Small intestine (tissue), 7 donors: ENCODE measurements around the gene CXCL11. TPM values are rescaled to one million over a fixed set of nuclear protein-coding genes. Genes with fewer than 3 reads are reported as not detected.

Experiments used
- DNase-seq, 2 donors: peaks; one replicate each; pipeline versions ENCODE4 v3.0.0 to v3.0.0-alpha.2; 2013
- FAIRE-seq: peaks from 2 replicates; lab custom pipeline; 2012; peaks lifted over from hg19 to GRCh38; lab: Jason Lieb, UNC
- H3K27ac ChIP-seq, 3 donors: one replicate each; pipeline ENCODE4 v1.5.1; 2013; ENCODE audit warnings: low read length in 2 of 3, mild to moderate bottlenecking in 2 of 3, control low read depth in 1 of 3, inconsistent platforms in 1 of 3, low read depth in 1 of 3, moderate library complexity in 1 of 3
- H3K27me3 ChIP-seq, 3 donors: one replicate each; pipeline ENCODE4 v1.6.1; 2013; ENCODE audit warnings: low read length in 3 of 3, inconsistent platforms in 1 of 3; ENCODE audit not compliant: control insufficient read depth in 3 of 3, insufficient read depth in 3 of 3
- H3K36me3 ChIP-seq, 3 donors: one replicate each; pipeline ENCODE4 v1.6.1; 2013; ENCODE audit warnings: low read length in 3 of 3, inconsistent platforms in 1 of 3, low read depth in 1 of 3, mild to moderate bottlenecking in 1 of 3, moderate library complexity in 1 of 3; ENCODE audit not compliant: control insufficient read depth in 3 of 3, insufficient read depth in 2 of 3
- H3K4me1 ChIP-seq, 3 donors: one replicate each; pipeline ENCODE4 v1.6.1; 2013; ENCODE audit warnings: low read length in 2 of 3, inconsistent platforms in 1 of 3, low read depth in 1 of 3, mild to moderate bottlenecking in 1 of 3, moderate library complexity in 1 of 3; ENCODE audit not compliant: control insufficient read depth in 3 of 3, insufficient read depth in 2 of 3
- H3K4me3 ChIP-seq, 3 donors: one replicate each; pipeline ENCODE4 v1.5.1; 2013; ENCODE audit warnings: low read length in 3 of 3, control low read depth in 1 of 3, inconsistent platforms in 1 of 3, low read depth in 1 of 3, mild to moderate bottlenecking in 1 of 3, moderate library complexity in 1 of 3
- H3K9me3 ChIP-seq, 2 donors: one replicate each; pipeline ENCODE4 v1.6.1; 2013; ENCODE audit warnings: low read depth in 1 of 2, low read length in 1 of 2; ENCODE audit not compliant: control insufficient read depth in 2 of 2, insufficient read depth in 1 of 2
- WGBS, 3 donors: extraction: QIAGEN DNeasy Blood & Tissue Kit; methylation state at CpG; one replicate each; pipeline ENCODE4 v1.1.7; 2013; 5-methylcytosine and 5-hydroxymethylcytosine counted together
- polyA plus RNA-seq, 4 donors: library from polyadenylated mRNA; stranded (reverse) in 3 of 4; unstranded in 1 of 4; fragments of 200-250 nt in 3 of 4; fragments of 120-200 nt in 1 of 4; gene quantifications; one replicate each; pipeline versions ENCODE4 v1.2.1 to v1.2.3, GENCODE V29; 2013
- donor health status: healthy with polysubstance abuse.
- donor health status: control.
- donor health status: control.
- donor health status: Bipolar disorder and iron deficiency.
- donor health status: healthy.

The CXCL11 gene
- polyA plus RNA-seq, 4 donors = 0.13 to 1.3 TPM; not detected in 2

DNA sequence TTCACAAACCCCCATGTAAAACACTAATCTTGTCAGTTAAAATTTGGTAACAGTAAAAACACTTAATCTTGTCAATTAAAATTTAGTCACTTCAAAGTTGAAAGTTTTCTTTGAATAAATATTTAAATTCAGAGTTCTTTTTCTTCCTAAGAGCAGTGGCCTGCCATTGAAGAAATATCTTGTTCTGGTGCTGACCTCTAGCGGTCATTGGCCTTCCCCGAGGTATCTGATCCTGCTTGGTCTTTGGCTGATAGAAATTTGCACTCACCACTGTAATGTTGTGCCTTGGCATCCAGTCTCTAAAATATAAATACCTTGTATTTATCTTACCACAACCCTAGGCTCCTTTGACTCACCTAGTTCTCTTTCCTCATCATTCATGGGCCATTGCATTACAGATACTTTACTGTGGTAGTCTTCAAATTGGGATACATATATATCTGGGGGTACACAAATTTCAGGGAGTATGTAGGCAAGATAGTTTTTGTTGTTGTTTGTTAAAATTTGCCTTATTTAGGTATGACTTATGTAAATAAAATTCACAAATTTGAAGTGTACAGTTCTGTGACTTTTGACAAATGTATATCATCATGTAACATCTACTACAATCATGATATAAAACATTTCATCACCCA lies 31.9 kb upstream of the CXCL11 start:
- no peaks in the 10 kb centered on the region for H3K4me1 ChIP-seq
- H3K9me3 ChIP-seq = no peaks in the 10 kb centered on the region
- no peaks in the 10 kb centered on the region for H3K36me3 ChIP-seq
- no peaks in the 10 kb centered on the region for H3K27me3 ChIP-seq
- H3K27ac ChIP-seq = no peak overlapping the region
- peak; percentile 53 for FAIRE-seq
- no peak overlapping the region for H3K4me3 ChIP-seq
- DNase-seq = peak; percentile 82 to 84
- 0 to 3% (median 0%) methylated on average over 2 of the region's 2 CpGs for WGBS, 3 donors

DNA sequence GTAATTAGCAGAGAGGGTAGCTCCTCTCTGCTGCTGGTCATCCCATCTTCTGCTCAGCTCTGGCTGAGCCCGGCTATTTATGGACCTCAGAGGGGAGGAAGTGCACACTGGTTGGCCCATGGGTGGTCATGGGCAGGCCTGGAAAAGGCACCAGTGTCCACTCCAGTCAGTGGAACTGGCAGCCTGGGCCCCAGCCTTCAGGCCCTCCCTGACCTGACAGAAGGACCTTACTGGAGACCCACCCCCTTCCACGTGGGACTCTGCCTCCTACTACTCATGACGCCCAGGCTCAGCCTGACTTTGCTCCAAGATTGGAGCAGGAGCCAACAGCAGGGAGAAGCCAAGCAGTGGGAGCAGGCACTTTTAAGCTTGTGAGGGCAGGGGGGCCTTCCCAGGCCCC lies 30.7 kb upstream of the CXCL11 start:
- no peaks in the 10 kb centered on the region for H3K27me3 ChIP-seq
- H3K36me3 ChIP-seq = no peaks in the 10 kb centered on the region
- DNase-seq (no peak), FAIRE-seq (no peak)
- no peaks in the 10 kb centered on the region for H3K4me1 ChIP-seq
- H3K9me3 ChIP-seq = no peaks in the 10 kb centered on the region
- WGBS, 3 donors = 74 to 80% (median 77%) methylated on average over 3 of the region's 3 CpGs
- H3K4me3 ChIP-seq = no peak overlapping the region
- H3K27ac ChIP-seq = no peak overlapping the region

DNA sequence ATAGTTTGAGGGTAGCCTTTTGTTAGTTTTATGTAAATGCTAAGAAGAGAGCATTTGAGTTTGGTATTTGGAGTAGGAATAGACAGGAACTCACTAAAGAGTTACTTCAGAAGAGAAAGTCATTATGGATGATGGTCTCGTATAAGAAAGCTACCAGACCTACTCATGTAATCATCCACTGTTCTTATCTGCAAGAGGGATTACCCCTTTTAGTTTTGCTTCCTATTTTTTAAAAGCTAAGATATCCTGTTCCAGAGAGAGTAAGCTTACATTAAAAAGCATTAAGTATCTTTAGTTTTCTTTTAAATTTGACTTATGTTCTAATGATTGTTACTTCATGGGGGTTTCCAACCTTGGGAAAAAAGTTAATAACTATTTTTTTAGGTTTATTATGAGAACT lies 26.1 kb upstream of the CXCL11 start:
- H3K36me3 ChIP-seq = no peaks in the 10 kb centered on the region
- H3K27ac ChIP-seq = no peak overlapping the region
- H3K4me3 ChIP-seq = no peak overlapping the region
- no peaks in the 10 kb centered on the region for H3K27me3 ChIP-seq
- no peaks in the 10 kb centered on the region for H3K9me3 ChIP-seq
- no peak for FAIRE-seq
- WGBS, 3 donors = 37 to 63% (median 56%) methylated on average over 1 of the region's 1 CpG
- H3K4me1 ChIP-seq = no peaks in the 10 kb centered on the region
- no peak for DNase-seq

GRCh38 chr4:76061421-76061820 lies 25.6 kb upstream of the CXCL11 start:
- Histone ChIP-seq H3K4me1 (no peaks in the 10 kb centered on the region), H3K36me3 (no peaks in the 10 kb centered on the region), H3K4me3 (no peak overlapping the region), H3K27me3 (no peaks in the 10 kb centered on the region), H3K27ac (no peak overlapping the region), H3K9me3 (no peaks in the 10 kb centered on the region)
- FAIRE-seq (no peak), DNase-seq (no peak)
- WGBS, 3 donors = 71 to 92% (median 89%) methylated on average over 1 of the region's 1 CpG

DNA sequence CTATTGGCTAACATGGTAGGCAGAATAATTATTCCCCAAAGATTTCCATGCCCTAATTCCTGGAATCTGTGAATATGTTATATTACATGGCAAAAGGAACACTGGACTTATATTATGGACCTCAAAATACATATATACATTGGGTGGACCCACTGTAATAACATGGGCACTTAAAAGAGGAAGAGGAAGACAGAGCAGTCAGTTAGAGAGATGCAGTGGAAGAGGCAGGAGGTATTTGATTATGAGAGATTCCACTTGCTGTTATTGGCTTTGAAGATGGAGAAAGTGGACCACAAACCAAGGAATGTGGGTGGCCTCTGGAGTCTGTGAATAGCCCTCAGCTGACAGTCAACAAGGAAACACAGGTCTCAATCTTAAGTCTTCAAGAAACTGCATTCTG lies 24.6 kb upstream of the CXCL11 start:
- no peak overlapping the region for H3K27ac ChIP-seq
- no peaks in the 10 kb centered on the region for H3K9me3 ChIP-seq
- DNase-seq (no peak), FAIRE-seq (no peak)
- H3K4me1 ChIP-seq = peaks cover 0 to 2% (median 0%) of the 10 kb centered on the region in 3 donors
- H3K4me3 ChIP-seq = no peak overlapping the region
- no peaks in the 10 kb centered on the region for H3K27me3 ChIP-seq
- no peaks in the 10 kb centered on the region for H3K36me3 ChIP-seq

GRCh38 chr4:76059750-76060149 lies 23.9 kb upstream of the CXCL11 start:
- FAIRE-seq = no peak
- H3K27me3 ChIP-seq = no peaks in the 10 kb centered on the region
- 55 to 88% (median 86%) methylated on average over 1 of the region's 1 CpG for WGBS, 3 donors

GRCh38 chr4:76058888-76059426 lies 23.1 kb upstream of the CXCL11 start:
- 10 to 39% (median 26%) methylated on average over 3 of the region's 3 CpGs for WGBS, 3 donors
- H3K27ac ChIP-seq = no peak overlapping the region
- no peaks in the 10 kb centered on the region for H3K9me3 ChIP-seq
- H3K4me1 ChIP-seq = peaks cover 0 to 2% (median 2%) of the 10 kb centered on the region in 3 donors
- FAIRE-seq (peak; percentile 10), DNase-seq (peak; percentile 54 to 74)
- H3K4me3 ChIP-seq = no peak overlapping the region
- H3K36me3 ChIP-seq = no peaks in the 10 kb centered on the region
- H3K27me3 ChIP-seq = no peaks in the 10 kb centered on the region

More at GRCh38 chr4:76059750-76060149, 23.9 kb upstream of the CXCL11 start:
- no peak overlapping the region for H3K27ac ChIP-seq
- no peak overlapping the region for H3K4me3 ChIP-seq
- no peak for DNase-seq
- peaks cover 0 to 2% (median 0%) of the 10 kb centered on the region in 3 donors for H3K4me1 ChIP-seq
- no peaks in the 10 kb centered on the region for H3K36me3 ChIP-seq
- H3K9me3 ChIP-seq = no peaks in the 10 kb centered on the region

DNA sequence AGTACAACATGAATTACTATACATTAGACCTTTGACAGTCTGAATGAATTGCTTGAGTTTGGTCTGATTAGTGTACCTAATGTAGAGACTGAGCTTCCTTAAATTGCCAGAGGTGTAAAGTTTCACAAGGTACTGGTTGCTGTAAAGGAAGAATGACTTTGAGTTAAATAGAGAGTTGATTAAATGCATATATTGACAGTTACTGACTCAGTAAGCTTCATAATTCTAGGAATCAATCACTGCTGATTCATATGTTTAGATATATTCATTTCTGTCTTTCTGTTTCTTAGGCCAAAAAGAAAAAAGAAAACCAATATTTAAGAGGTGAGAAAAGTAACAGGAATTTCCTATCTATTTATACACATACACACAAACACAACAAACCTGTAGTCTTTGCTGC lies 22.4 kb upstream of the CXCL11 start:
- DNase-seq (no peak), FAIRE-seq (no peak)
- no peaks in the 10 kb centered on the region for H3K36me3 ChIP-seq
- H3K4me3 ChIP-seq = no peak overlapping the region
- H3K4me1 ChIP-seq = peaks cover 0 to 2% (median 2%) of the 10 kb centered on the region in 3 donors
- no peaks in the 10 kb centered on the region for H3K9me3 ChIP-seq
- no peaks in the 10 kb centered on the region for H3K27me3 ChIP-seq
- no peak overlapping the region for H3K27ac ChIP-seq

GRCh38 chr4:76055421-76055820 lies 19.6 kb upstream of the CXCL11 start:
- no peak for DNase-seq
- no peak overlapping the region for H3K27ac ChIP-seq
- H3K36me3 ChIP-seq = no peaks in the 10 kb centered on the region
- no peaks in the 10 kb centered on the region for H3K9me3 ChIP-seq
- H3K27me3 ChIP-seq = no peaks in the 10 kb centered on the region
- H3K4me3 ChIP-seq = no peak overlapping the region
- WGBS, 3 donors = 81 to 93% (median 92%) methylated on average over 2 of the region's 2 CpGs
- peaks cover 0 to 2% (median 2%) of the 10 kb centered on the region in 3 donors for H3K4me1 ChIP-seq
- no peak for FAIRE-seq
